Heart left ventricle (tissue), 13 donors: ENCODE data around the gene PCDHGA3.
"Not testable (repeated sequence)": the region's sequence is repeated elsewhere in the genome, so short reads cannot be mapped to it uniquely, and the experiment has no call there.

Experiments used
- POLR2A ChIP-seq, 2 donors: fragments of 450-650 bp; IDR thresholded peaks; one replicate each; pipeline ENCODE4 v1.6.1; 2017; ENCODE audit warnings: antibody characterized with exemption in 2 of 2, mild to moderate bottlenecking in 2 of 2, moderate library complexity in 2 of 2
- TF ChIP-seq, protein P1 (sequence below), 12 donors: fragments of 200-600 bp; sonication (generic) in 4 of 12; IDR thresholded peaks; one replicate each; pipeline versions ENCODE4 v1.5.0 to v1.8.0; 2018 to 2022; ENCODE audit warnings: antibody characterized with exemption in 12 of 12, mild to moderate bottlenecking in 5 of 12
- donor health status: ischemic (EF 13 %, LVEDD 7.1; RV severe dilation, severe dysfunction).
- donor health status: DM: no; HTN: yes; CAD: no.
- donor health status: DM: no; HTN: no; CAD: no.
- donor health status: ischemic (EF 25% LVEDD 6.9; RV normal size, moderate dysfunction).
- donor health status: ischemic (EF 25% LVEDD 5.7; RV mildly dilated, moderate dysfunction).
- donor health status: ischemic (EF 35%, LVEDD 5.7; RV mildly dilated, moderate dysfunction).
- donor health status: nonischemic (EF 11% LVEDD 7.7; RV severe dilation, severe dysfunction).
- donor health status: DM: yes; HTN: yes; CAD: no.
- donor health status: PGD.
- donor health status: ischemic (EF 29% LVEDD 5.4; RV normal size, mild dysfunction).
- donor health status: nonischemic (EF 23%, LVEDD 6.1; RV moderate dilation, normal function).

DNA sequence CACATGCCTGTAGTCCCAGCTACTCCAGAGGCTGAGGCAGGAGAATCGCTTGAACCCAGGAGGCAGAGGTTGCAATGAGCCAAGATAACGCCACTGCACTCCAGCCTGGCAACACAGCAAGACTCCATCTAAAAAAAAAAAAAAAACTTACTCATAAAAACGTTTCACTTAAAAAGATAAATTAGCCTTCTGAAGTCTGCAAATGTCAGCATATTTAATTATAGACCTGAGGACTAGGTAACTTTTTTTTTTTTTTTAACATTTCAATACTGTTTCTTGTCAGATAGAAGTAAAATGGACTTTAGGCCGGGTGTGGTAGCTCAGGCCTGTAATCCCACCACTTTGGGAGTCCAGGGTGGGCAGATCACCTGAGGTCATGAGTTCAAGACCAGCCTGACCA lies 26.7 kb upstream of the PCDHGA3 start:
- TF ChIP-seq, protein P1, sequence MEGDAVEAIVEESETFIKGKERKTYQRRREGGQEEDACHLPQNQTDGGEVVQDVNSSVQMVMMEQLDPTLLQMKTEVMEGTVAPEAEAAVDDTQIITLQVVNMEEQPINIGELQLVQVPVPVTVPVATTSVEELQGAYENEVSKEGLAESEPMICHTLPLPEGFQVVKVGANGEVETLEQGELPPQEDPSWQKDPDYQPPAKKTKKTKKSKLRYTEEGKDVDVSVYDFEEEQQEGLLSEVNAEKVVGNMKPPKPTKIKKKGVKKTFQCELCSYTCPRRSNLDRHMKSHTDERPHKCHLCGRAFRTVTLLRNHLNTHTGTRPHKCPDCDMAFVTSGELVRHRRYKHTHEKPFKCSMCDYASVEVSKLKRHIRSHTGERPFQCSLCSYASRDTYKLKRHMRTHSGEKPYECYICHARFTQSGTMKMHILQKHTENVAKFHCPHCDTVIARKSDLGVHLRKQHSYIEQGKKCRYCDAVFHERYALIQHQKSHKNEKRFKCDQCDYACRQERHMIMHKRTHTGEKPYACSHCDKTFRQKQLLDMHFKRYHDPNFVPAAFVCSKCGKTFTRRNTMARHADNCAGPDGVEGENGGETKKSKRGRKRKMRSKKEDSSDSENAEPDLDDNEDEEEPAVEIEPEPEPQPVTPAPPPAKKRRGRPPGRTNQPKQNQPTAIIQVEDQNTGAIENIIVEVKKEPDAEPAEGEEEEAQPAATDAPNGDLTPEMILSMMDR (IDR thresholded peaks at IDR 0.05): not testable (repeated sequence)
- not testable (repeated sequence) for TF ChIP-seq POLR2A (IDR thresholded peaks at IDR 0.05)
